ENCODE data around the gene MET. TPM values are rescaled to one million over a fixed set of nuclear protein-coding genes. Genes with fewer than 3 reads are reported as not detected.
"Not testable (repeated sequence)": the region's sequence is repeated elsewhere in the genome, so short reads cannot be mapped to it uniquely, and the experiment has no call there.

MET gene
- total and polyA plus RNA-seq, 9 donors, result 8.4 to 19.6 (median 13.8) TPM

- H3K9me3 ChIP-seq (replicated peaks; ENCODE audit: control insufficient read depth, low read depth, low read length); DNase-seq: not testable (repeated sequence)
These were observed 12.7 kb upstream of the MET start for GRCh38 chr7:116659248-116659647.

GRCh38 chr7:116661865-116662264 lies 10.1 kb upstream of the MET start:
- Histone ChIP-seq H3K27me3 (ENCODE audit: control insufficient read depth, insufficient read depth, low read length) (no peaks in the 10 kb centered on the region), H3K4me1 (ENCODE audit: control insufficient read depth, insufficient read depth, low read length) (no peaks in the 10 kb centered on the region), H3K4me3 (ENCODE audit: low read length) (no peak overlapping the region), H3K27ac (ENCODE audit: low read length) (no peak overlapping the region), H3K9me3 (replicated peaks; ENCODE audit: control insufficient read depth, low read depth, low read length) (no peaks in the 10 kb centered on the region), H3K36me3 (ENCODE audit: control insufficient read depth, insufficient read depth, low read length) (no peaks in the 10 kb centered on the region)
- DNase-seq, result no peak

More at GRCh38 chr7:116659248-116659647, 12.7 kb upstream of the MET start:
- H3K27me3 ChIP-seq (ENCODE audit: control insufficient read depth, insufficient read depth, low read length); H3K36me3 ChIP-seq (ENCODE audit: control insufficient read depth, insufficient read depth, low read length); H3K4me3 ChIP-seq (ENCODE audit: low read length); H3K27ac ChIP-seq (ENCODE audit: low read length); H3K4me1 ChIP-seq (ENCODE audit: control insufficient read depth, insufficient read depth, low read length): not testable (repeated sequence)

GRCh38 chr7:116663744-116664143 lies 8.3 kb upstream of the MET start:
- no peaks in the 10 kb centered on the region for H3K27me3 ChIP-seq (ENCODE audit: control insufficient read depth, insufficient read depth, low read length)
- no peaks in the 10 kb centered on the region for H3K4me1 ChIP-seq (ENCODE audit: control insufficient read depth, insufficient read depth, low read length)
- H3K4me3 ChIP-seq (ENCODE audit: low read length), result no peak overlapping the region
- no peak for DNase-seq
- no peak overlapping the region for H3K27ac ChIP-seq (ENCODE audit: low read length)
- no peaks in the 10 kb centered on the region for H3K36me3 ChIP-seq (ENCODE audit: control insufficient read depth, insufficient read depth, low read length)
- WGBS (ENCODE audit: insufficient coverage), result 90% methylated on average over 3 of the region's 4 CpGs
- no peaks in the 10 kb centered on the region for H3K9me3 ChIP-seq (replicated peaks; ENCODE audit: control insufficient read depth, low read depth, low read length)

- Histone ChIP-seq H3K4me3 (ENCODE audit: low read length) (no peak overlapping the region), H3K27me3 (ENCODE audit: control insufficient read depth, insufficient read depth, low read length) (no peaks in the 10 kb centered on the region), H3K27ac (ENCODE audit: low read length) (no peak overlapping the region), H3K4me1 (ENCODE audit: control insufficient read depth, insufficient read depth, low read length) (no peaks in the 10 kb centered on the region), H3K36me3 (ENCODE audit: control insufficient read depth, insufficient read depth, low read length) (no peaks in the 10 kb centered on the region), H3K9me3 (replicated peaks; ENCODE audit: control insufficient read depth, low read depth, low read length) (no peaks in the 10 kb centered on the region)
- peak; percentile 49 for DNase-seq
- no CpG with 5 or more reads among the region's 2 CpGs for WGBS (ENCODE audit: insufficient coverage)
These were observed 6.5 kb upstream of the MET start for GRCh38 chr7:116665332-116665996.

- Histone ChIP-seq H3K27ac (ENCODE audit: low read length) (no peak overlapping the region), H3K27me3 (ENCODE audit: control insufficient read depth, insufficient read depth, low read length) (peaks cover 15% of the 10 kb centered on the region)
These were observed 2.2 kb upstream of the MET start for GRCh38 chr7:116669769-116670168.

GRCh38 chr7:116670409-116671015 lies 1.5 kb upstream of the MET start:
- WGBS (ENCODE audit: insufficient coverage), result no CpG with 5 or more reads among the region's 3 CpGs
- DNase-seq, result peak; percentile 25
- no peaks in the 10 kb centered on the region for H3K9me3 ChIP-seq (replicated peaks; ENCODE audit: control insufficient read depth, low read depth, low read length)
- peaks cover 15% of the 10 kb centered on the region for H3K27me3 ChIP-seq (ENCODE audit: control insufficient read depth, insufficient read depth, low read length)
- H3K4me1 ChIP-seq (ENCODE audit: control insufficient read depth, insufficient read depth, low read length), result peaks cover 12% of the 10 kb centered on the region
- H3K27ac ChIP-seq (ENCODE audit: low read length), result no peak overlapping the region
- H3K36me3 ChIP-seq (ENCODE audit: control insufficient read depth, insufficient read depth, low read length), result no peaks in the 10 kb centered on the region
- H3K4me3 ChIP-seq (ENCODE audit: low read length), result no peak overlapping the region

More at GRCh38 chr7:116669769-116670168, 2.2 kb upstream of the MET start:
- no peak for DNase-seq
- H3K36me3 ChIP-seq (ENCODE audit: control insufficient read depth, insufficient read depth, low read length), result no peaks in the 10 kb centered on the region
- H3K4me3 ChIP-seq (ENCODE audit: low read length), result no peak overlapping the region
- H3K9me3 ChIP-seq (replicated peaks; ENCODE audit: control insufficient read depth, low read depth, low read length), result no peaks in the 10 kb centered on the region
- peaks cover 12% of the 10 kb centered on the region for H3K4me1 ChIP-seq (ENCODE audit: control insufficient read depth, insufficient read depth, low read length)
- WGBS (ENCODE audit: insufficient coverage), result no CpG with 5 or more reads among the region's 1 CpG

- Histone ChIP-seq H3K27me3 (ENCODE audit: control insufficient read depth, insufficient read depth, low read length) (peaks cover 15% of the 10 kb centered on the region), H3K36me3 (ENCODE audit: control insufficient read depth, insufficient read depth, low read length) (no peaks in the 10 kb centered on the region), H3K4me3 (ENCODE audit: low read length) (peak overlapping the region; percentile 77), H3K9me3 (replicated peaks; ENCODE audit: control insufficient read depth, low read depth, low read length) (no peaks in the 10 kb centered on the region), H3K27ac (ENCODE audit: low read length) (no peak overlapping the region), H3K4me1 (ENCODE audit: control insufficient read depth, insufficient read depth, low read length) (peaks cover 12% of the 10 kb centered on the region)
- no peak for DNase-seq
- no CpG with 5 or more reads among the region's 7 CpGs for WGBS (ENCODE audit: insufficient coverage)
These were observed 885 bp upstream of the MET start for GRCh38 chr7:116671111-116671510.

- Histone ChIP-seq H3K4me1 (ENCODE audit: control insufficient read depth, insufficient read depth, low read length) (peaks cover 12% of the 10 kb centered on the region), H3K27me3 (ENCODE audit: control insufficient read depth, insufficient read depth, low read length) (peaks cover 15% of the 10 kb centered on the region), H3K9me3 (replicated peaks; ENCODE audit: control insufficient read depth, low read depth, low read length) (no peaks in the 10 kb centered on the region), H3K36me3 (ENCODE audit: control insufficient read depth, insufficient read depth, low read length) (no peaks in the 10 kb centered on the region), H3K4me3 (ENCODE audit: low read length) (peak overlapping the region; percentile 72), H3K27ac (ENCODE audit: low read length) (peak overlapping the region; percentile 93)
- 2% methylated on average over 9 of the region's 23 CpGs for WGBS (ENCODE audit: insufficient coverage)
- DNase-seq, result peak; percentile 61
These were observed 830 bp downstream of the MET start for GRCh38 chr7:116672596-116673456.

- WGBS (ENCODE audit: insufficient coverage), result no CpG with 5 or more reads among the region's 3 CpGs
- peaks cover 15% of the 10 kb centered on the region for H3K27me3 ChIP-seq (ENCODE audit: control insufficient read depth, insufficient read depth, low read length)
- peak overlapping the region; percentile 72 for H3K4me3 ChIP-seq (ENCODE audit: low read length)
- peak overlapping the region; percentile 93 for H3K27ac ChIP-seq (ENCODE audit: low read length)
- peaks cover 12% of the 10 kb centered on the region for H3K4me1 ChIP-seq (ENCODE audit: control insufficient read depth, insufficient read depth, low read length)
- DNase-seq, result no peak
- no peaks in the 10 kb centered on the region for H3K9me3 ChIP-seq (replicated peaks; ENCODE audit: control insufficient read depth, low read depth, low read length)
- H3K36me3 ChIP-seq (ENCODE audit: control insufficient read depth, insufficient read depth, low read length), result no peaks in the 10 kb centered on the region
These were observed 1.5 kb downstream of the MET start for GRCh38 chr7:116673457-116673865.

- WGBS (ENCODE audit: insufficient coverage), result 61% methylated on average over 2 of the region's 7 CpGs
- Histone ChIP-seq H3K27ac (ENCODE audit: low read length) (peak overlapping the region; percentile 32), H3K27me3 (ENCODE audit: control insufficient read depth, insufficient read depth, low read length) (peaks cover 15% of the 10 kb centered on the region), H3K4me3 (ENCODE audit: low read length) (no peak overlapping the region), H3K4me1 (ENCODE audit: control insufficient read depth, insufficient read depth, low read length) (peaks cover 12% of the 10 kb centered on the region), H3K36me3 (ENCODE audit: control insufficient read depth, insufficient read depth, low read length) (no peaks in the 10 kb centered on the region), H3K9me3 (replicated peaks; ENCODE audit: control insufficient read depth, low read depth, low read length) (no peaks in the 10 kb centered on the region)
- no peak for DNase-seq
These were observed 2.6 kb downstream of the MET start for GRCh38 chr7:116674508-116675173.
